Stimulated activated CD8-positive, alpha-beta memory T cell treated with anti-CD3 and anti-CD28 coated beads, Interleukin-15, amount 100 ng/mL, for 24 hours (primary cell): ENCODE measurements around the gene NANOS2.
"Not testable (repeated sequence)": the region's sequence is repeated elsewhere in the genome, so short reads cannot be mapped to it uniquely, and the experiment has no call there.

Experiments used
- DNase-seq: peaks from one replicate; pipeline ENCODE4 v3.0.0-alpha.2; 2020; ENCODE audit warnings: low read depth

Gene NANOS2

DNA sequence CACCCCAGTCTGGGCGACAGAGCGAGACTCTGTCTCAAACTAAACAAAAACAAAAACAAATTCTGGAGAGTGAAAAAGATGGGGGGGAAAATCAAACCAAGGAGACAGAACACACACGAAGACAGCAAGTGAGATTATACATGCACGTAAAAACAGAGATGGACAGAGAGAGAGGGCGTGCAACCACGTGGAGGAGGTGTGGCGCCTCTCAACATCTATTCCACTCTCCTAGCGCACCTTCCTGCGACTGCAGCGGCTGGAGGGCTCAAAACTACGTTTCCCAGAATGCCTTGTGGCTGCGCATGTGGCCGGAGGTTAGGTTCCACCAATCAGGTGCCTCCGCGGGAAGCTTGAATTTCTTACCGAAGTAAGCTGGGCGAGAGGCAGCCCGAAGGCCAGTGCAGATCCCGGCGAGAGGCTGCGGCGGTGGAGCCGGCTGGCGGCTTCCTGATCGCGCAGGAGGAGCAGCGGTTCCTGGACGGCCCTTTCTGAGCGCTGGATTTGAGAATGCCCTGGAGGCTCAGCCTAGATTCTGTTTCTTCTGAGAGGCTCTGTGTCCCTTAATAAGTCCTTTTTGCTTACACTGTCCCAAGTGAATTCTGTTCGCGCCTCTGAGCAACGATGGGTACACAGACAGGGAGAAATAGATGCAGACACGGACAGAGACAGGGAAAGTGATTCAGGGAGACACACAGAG lies 13.1 kb upstream of the NANOS2 start:
- peak; percentile 53 for DNase-seq

DNA sequence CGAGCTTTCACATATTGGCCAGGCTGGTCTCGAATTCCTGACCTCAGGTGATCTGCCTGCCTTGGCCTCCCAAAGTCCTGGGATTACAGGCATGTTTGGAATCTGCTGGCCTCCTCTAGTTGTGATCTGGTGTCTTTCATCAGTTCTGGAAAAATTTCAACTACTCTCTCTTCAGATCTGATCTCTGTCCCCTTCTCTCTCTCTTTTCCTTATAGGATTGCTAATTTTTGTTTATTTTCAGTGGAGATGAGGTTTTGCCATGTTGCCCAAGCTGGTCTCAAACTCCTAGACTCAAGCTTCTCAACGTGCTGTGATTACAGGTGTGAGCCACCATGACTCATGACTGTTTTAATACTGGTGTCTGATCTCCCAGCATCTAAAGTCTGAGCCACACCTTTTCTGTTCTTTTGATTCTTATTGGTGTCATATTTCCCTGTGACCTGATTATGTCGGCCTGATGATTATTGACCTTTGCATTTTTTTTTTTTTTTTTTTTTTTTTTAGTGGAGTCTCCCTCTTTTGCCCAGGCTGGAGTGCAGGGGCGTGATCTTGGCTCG lies 10.4 kb upstream of the NANOS2 start:
- no peak for DNase-seq

- no peak for DNase-seq
These were observed 7.7 kb upstream of the NANOS2 start for GRCh38 chr19:45922281-45922680.

GRCh38 chr19:45920458-45920857 lies 5.9 kb upstream of the NANOS2 start:
- DNase-seq = no peak

GRCh38 chr19:45919678-45920077 lies 5.1 kb upstream of the NANOS2 start:
- no peak for DNase-seq

- DNase-seq = no peak
These were observed 4.1 kb upstream of the NANOS2 start for GRCh38 chr19:45918721-45919120.

DNA sequence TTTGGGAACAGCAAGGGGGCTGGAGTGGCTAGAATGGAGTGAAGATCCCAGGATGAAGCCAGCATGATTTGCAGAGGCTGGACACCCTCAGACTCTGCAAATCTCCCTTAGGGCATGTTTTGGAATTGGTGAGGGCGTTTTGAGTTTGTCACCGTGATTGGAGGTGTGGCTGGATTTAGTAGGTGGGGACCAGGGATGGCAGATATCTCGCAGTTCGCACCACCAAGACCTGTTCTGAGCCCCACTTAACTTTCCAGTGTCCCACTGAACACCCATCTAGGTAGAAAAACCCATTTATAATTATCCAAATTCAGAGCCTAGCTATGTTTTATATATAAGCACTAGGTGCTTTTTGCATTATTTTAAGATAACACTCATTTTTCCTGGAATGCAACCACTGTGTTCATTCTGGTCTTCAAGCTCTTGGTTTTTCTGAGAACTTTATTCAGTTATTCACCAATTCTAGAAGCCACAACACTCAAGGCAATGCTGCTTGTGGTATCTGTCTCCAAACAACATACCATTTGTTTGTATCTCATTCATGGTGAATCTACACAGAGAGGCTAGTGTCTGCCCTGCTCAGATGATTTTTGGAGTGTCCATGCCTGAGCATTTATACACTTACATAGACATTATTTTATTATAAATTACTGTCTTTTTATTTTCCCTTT lies 3.0 kb upstream of the NANOS2 start:
- DNase-seq = no peak

GRCh38 chr19:45911291-45911690 lies 3.3 kb downstream of the NANOS2 start:
- DNase-seq = no peak

GRCh38 chr19:45908956-45909355 lies 5.6 kb downstream of the NANOS2 start:
- no peak for DNase-seq

DNA sequence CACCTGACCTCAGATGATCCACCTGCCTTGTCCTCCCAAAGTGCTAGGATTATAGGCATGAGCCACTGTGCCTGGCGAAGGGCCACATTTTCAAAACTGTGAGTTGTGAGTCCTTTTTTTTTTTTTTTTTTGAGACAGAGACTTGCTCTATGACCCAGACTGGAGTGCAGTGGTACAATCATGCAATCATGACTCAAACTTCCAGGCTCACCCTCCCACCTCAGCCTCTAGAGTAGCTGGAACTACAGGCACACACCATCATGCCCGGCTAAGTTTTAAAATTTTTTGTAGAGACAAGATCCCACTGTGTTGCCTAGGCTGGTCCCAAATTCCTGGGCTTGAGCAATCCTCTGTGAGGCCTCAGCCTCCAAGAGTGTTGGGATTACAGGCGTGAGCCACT lies 8.4 kb downstream of the NANOS2 start:
- no peak for DNase-seq

DNA sequence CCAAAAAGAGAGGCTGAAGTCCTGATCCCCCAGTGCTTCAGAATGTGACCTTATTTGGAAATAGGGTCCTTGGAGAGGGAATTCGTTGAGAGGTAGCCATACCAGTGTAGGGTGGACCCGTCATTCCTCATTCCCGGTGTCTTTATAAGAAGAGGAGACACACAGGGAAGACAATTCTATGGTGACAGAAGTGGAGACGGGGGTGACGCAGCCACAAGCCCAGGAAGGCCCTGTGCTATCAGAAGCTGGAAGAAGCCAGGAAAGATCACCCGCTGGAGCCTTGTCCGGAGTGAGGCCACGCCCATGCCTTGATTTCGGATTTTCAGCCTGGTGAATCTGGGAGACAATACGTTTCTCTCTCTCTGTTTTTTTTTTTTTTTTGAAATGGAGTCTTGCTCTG lies 9.6 kb downstream of the NANOS2 start:
- DNase-seq = no peak

GRCh38 chr19:45902651-45903625 lies 11.6 kb downstream of the NANOS2 start:
- peak; percentile 100 for DNase-seq

- DNase-seq = no peak
These were observed 12.5 kb downstream of the NANOS2 start, which contains the start of gene MYPOP for GRCh38 chr19:45901912-45902650. MYPOP (minus strand) TSS chr19:45902613; CDS start chr19:45901773, 840 bp downstream.

- no peak for DNase-seq
These were observed 13.1 kb downstream of the NANOS2 start for GRCh38 chr19:45901432-45901911.

DNA sequence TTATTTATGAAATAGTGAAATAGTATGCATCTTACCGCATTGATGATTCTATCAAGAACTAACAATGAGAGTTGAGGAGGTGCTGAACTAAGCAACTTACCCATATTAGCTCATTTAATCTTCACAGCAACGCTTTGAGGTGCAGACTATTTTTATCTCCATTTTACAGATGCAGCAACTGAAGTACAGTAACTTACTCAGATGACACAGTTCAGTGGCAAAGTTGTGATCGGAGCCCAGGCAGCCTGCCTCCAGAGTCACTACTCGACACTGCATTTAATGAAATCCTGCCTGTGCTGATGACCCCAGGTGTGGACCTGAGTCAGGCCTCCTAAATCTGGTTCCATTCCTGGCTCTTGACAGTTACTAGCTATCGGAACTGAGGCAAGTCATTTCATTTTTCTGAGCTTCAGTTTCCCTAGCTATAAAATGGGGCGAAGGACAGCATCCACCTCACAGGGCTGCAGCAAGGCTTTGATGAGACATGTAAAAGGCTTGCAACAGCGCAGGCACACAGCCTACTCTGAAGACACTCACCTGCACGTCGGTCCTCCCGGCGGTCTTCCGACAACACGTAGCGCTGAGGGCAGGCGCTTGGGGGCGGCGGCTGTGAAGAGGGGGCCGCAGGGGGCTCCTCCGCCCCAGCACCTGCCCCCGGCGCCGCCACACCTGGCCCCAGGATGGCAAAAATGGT lies 13.7 kb downstream of the NANOS2 start:
- no peak for DNase-seq

DNA sequence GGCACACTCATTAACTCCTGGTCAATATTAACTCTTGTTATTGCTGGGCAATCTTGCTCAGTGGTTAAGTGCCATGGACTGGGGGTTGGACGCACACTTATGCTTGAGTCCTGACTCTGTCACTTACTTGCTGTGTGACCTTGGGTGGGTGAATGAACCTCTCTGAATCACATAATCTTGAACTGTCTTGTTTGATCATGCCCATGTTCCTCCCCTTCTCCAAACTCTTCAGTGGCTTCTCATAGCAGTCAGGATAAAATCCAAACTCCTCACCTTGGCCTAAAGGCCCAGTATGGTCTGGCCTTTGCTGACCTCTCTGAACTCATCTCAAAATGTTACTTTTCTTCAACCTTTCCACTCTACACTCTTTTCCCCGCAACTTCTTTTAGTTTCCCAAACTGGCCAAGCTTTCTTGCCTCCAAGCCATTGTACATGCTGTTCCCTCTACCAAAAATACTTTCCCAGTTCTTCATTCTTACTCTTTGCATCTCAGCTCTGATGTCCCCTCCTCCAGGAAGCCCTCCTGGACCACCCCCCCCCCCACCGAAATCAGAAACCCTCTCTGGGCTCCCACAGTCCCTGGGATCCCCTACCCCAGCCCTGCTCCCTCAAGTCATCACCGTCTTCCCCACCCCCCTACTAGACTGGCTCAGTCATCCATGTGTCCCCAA lies 14.5 kb downstream of the NANOS2 start:
- no peak for DNase-seq

DNA sequence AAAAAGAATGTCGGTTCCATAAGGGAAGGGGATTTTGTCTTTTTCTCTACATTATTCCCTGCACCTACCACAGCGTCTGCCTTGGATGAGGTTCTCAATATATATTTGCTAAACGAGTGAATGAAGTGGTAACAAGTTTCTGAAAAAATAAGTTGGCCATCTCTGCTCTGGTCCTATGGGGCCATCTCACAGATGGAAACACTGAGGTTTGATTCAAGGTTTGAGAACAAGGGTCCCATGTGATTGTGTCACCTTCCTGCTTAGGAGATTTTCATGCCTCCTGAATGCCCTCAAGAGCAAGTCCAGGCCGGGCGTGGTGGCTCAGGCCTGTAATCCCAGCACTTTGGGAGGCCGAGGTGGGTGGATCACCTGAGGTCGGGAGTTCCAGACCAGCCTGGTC lies 15.3 kb downstream of the NANOS2 start:
- no peak for DNase-seq

- no peak for DNase-seq
These were observed 17.2 kb downstream of the NANOS2 start for GRCh38 chr19:45897261-45897812.

GRCh38 chr19:45895983-45896599 lies 18.5 kb downstream of the NANOS2 start:
- DNase-seq = not testable (repeated sequence)
